Measurements from ENCODE around the gene IMPDH2.

The IMPDH2 gene

DNA sequence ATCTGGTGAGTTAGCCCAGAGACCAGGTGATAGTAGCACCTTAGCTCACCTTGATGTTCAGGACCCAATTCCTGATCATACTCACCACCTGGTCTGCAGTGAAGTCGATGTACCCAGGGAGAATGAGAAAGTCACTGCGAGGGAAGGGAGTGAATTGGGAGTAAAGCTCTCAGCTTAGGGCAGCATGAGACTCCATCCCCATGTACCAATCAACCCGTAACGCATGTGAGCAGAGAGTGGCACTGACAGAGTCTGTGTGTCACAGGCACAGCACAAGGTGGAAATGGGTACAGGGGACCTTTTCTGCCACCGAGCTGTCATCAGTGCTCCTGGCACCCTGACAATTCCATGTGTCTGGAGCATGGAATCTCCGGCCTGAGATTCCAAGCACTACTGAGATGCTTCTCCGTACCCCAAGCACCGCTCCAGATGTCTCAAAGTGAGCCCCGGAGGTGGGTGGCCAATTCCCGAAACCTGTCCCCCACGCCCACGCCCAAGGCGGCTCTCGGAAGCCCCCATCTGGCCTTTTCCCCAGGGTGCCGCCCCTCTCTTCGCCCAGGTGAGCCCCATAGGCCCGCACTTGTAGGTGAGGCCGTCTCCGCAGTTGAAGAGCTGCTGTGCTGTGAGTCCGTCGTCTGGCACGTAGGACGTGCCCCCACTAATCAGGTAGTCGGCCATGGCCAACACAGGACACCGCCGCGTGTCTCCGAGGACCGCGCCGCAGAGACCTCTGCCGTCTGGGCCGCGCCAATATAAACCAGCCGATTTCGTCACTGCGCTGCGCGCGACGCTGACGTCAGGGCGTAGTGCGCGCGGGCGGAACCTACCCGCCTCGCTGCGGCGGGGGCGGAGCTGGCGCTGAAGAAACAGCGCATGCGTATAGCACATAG is at the start of gene IMPDH2:
IMPDH2 (minus strand) TSS at position 726 of the 890 bp plus-strand sequence; CDS start at position 678, 48 bp downstream.
- DNase-seq = peak; percentile 96

DNA sequence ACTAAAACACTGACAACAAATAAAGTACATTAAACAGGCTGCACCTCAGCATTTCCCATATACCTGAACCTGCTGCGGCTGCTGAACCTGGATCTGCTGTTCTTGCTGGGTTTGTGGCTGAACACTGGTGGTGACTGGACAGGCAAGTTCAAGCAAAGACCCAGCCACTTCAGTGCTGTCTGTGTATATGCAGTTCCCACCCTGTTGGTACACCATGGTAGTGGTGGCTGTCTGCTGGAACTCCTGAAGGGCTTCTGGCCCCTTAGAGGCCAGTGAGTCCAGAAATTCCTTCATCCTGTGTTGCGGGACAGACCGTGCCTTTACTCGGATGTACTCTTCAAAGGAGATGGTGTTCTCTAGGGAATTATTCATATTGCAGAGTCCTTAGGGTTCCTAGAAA is 47.4 kb upstream of the IMPDH2 start:
- DNase-seq = no peak

DNA sequence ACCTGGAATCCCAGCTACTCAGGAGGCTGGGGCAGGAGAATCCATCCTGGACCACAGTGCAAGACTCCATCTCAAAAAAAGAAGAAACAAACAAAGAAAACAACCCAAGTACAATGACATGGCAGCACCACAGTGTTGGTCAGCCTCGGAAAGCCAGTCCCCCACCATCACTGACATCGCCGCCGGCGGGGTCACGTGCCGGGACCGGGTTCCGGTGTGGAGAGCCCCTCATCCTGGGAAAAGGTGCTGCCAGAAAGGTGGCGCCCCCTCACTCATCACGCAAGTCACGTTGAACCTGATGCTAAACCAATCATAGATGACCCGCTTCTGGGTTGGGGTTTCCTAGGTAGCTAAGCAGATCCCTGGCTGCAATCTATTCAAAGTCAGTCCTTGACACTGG is 46.9 kb upstream of the IMPDH2 start:
- DNase-seq = no peak

DNA sequence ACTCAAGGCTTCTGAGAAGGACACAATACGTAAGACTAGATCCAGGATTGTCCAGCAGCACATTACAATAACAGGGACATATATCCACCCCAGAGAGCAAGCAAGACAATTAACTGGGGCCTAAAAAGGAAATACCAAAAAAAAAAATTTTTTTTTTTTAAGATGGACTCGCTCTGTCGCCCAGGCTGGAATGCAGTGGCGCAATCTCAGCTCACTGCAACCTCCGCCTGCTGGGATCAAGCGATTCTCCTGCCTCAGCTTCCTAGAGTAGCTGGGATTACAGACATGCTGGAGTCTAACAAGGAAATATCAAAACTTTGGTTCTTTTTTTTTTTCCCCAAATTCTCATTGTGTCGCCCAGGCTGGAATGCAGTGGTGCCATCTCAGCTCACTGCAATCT is 28.8 kb upstream of the IMPDH2 start:
- no peak for DNase-seq

DNA sequence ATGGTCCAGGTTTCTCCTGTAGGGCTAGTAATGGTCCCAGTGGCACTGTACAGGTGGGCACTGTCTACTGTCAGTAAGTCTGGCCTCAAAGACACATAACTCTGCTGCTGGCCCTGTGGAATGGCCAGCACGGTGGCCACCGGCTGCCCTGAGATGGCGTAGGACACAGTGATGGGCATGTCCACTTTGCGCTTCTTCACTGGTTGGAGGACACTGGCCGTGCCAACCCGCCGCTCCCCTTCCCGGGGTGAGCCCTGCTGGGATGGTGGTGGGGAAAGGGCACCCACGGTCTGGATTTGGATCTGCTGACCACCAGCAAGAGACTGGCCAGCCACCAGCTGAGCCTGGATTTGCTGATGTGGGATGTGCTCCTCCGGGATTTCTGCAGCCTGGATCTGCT is 28.1 kb upstream of the IMPDH2 start:
- no peak for DNase-seq

DNA sequence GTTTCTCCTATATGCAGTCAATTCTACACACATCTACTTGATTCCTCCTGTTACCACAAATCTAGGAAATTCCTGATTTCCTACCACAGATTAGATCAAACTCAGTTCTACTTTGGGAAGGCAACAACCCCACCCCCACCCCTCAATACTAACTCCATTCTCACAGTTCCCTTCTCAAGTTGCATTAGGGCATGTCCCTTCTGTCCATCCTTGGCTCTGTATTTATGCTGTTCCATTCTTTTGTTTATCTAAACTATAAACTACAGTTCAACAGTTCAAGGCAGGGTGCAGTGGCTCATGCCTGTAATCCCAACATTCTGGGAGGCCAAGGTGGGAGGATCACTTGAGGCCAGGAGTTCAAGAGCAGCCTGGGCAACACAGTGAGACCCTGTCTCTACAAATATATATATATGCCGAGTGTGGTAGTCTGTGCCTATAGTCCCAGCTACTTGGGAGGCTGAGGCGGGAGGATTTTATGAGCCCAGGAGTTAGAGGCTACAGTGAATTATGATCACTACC is 25.2 kb upstream of the IMPDH2 start:
- DNase-seq = no peak

DNA sequence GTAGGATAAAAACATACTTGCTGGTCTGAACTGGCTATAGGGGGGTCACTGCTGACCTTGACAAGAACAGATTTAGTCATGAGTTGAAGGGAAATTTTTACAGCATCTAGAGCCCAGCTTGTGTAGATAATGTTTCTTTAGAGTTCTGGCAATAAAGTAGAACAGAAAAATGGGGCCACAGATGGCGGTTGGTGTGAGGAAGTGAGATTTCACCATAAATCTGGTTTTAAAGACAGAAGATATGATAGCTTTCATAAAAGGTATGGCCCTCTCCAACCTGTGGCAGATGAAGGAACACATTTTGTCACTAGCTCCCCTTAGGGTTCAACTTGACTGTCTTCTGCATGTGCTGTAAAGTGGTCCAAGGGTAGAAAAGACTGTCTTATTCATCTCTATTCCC is 24.3 kb upstream of the IMPDH2 start:
- no peak for DNase-seq

DNA sequence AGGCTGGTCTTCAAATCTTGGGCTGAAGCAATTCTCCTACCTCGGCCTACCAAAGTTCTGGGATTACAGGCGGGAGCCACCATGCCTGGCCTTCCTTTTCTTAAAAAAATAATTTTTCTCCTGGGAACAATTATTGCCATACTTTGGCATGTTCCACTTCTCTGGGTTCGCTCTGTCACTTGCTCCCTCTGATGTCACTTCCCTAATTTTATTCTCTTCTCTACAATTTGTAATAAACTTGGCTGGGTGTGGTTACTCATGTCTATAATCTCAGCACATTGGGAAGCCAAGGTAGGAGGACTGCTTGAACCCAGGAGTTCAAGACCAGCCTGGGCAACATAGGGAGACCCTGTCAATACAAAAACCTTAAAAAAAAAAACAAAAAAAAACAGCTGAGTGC is 6.1 kb upstream of the IMPDH2 start:
- DNase-seq = no peak

DNA sequence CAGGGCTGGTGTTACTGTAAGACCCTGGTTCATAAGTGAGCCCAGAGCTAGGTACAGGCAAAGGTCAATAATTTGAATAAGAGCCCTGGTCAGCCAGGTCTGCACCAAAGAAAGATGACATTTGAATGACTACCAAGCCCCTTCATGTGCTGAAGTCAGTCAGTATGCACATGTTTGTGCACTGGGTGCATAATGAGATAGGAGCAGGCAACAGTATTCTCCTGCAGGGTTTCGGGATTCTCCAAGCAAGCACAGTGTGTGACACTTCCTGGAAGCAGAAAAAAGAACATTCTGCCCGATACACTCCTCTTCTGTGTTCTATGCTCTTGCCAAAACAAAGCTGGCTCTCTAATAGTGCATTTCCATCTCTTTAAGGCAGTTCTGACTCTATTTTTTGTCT is 5.5 kb upstream of the IMPDH2 start:
- DNase-seq = no peak

DNA sequence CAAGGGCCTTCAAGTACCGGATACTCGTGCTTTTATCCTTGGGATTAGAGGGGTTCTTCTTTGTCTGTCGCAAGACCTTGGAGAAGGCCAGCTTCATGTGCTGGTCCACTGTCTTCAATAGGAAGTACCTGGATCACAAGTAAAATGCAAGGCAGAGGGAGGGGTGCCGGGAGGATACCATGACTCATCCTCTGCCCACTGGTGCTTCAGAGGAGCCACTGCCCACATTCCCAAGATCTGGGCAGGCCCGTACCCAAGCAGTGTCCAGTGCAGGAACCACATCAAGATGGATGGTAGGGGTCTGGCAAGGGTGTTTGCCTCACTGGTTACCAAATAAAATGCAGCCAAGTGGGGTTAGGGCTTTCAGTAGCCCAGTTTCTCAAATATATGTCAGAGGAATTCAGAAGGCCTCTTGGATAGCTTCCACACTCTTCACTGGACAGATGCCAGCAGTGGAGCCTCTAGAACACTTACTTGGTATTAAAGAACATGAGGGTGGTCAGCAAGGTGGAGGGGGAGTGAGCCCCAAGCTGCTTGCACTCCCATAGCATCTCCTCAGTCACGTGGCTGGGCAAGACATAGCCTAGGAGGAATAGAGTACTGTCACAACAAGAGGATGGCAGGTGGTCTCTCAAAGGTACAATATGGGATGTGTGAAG is 3.6 kb upstream of the IMPDH2 start:
- DNase-seq = no peak

DNA sequence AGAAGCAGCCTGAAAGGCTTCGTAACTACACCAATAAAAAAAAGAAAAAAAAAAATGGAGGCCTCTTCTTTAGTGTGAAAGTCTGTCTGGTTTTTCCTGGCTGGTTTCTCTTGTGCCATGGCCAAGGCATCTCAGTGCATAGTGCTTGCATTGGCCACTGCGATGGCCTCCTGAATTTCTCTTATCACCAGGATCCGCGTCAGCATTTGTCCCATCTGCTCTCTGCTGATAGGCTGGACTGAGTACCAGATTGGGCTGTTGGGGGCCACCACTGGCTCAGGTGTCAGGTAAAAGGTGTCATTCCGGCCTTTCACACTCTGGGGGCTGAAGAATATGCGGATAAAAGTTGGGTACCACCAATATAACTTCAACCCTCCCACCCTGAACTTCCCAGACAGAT is 1.1 kb upstream of the IMPDH2 start:
- DNase-seq = no peak

DNA sequence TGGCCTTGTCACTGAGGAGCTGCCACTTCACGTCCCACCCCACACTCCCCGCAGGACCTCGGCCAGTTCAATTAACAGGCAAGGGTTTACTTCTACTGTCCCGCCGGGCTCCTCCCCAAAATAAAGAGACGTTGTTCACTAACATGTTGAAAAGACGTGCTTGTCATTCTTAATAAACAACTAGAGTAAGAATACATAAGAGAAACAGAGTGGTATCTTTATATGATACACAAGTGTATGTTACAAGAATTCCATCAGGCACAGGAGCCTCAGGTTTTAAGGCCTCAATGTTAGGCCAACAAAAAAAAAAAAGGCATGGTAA is 326 bp upstream of the IMPDH2 start:
- no peak for DNase-seq

DNA sequence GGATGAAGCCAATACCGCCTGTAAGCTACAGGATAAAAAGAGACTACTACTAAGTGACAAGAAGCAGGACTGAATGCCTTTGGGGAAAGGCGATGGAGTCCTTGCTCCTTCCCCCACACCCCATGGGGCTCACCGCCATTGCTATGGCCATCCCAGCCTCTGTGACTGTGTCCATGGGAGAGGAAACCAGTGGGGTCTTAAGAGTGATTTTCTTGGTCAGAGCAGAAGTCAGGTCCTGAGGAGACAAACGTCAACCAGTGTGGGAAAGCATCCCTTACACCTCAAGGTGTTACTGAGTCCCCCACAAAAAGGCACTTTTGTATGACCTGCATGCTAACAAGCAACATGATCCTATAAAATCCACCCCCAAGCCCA is 913 bp downstream of the IMPDH2 start:
- DNase-seq = peak; percentile 26

DNA sequence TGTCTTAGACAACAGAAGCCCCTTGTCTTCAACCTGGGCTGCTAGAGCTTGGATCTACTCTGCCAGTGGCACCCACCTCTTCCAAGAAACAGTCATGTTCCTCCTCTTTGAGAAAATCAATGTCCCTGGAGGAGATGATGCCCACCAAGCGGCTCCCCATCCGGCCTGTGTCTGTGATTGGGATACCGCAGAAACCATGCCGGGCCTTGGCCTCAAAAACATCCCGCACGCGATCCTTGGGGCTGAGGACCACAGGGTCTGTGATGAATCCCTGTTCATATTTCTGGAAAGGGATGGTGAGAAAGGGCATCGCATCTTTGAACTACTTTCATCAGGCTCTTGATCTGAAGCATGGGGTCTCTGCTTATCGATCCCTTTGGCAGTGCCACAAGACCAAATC is 1.6 kb downstream of the IMPDH2 start:
- no peak for DNase-seq

DNA sequence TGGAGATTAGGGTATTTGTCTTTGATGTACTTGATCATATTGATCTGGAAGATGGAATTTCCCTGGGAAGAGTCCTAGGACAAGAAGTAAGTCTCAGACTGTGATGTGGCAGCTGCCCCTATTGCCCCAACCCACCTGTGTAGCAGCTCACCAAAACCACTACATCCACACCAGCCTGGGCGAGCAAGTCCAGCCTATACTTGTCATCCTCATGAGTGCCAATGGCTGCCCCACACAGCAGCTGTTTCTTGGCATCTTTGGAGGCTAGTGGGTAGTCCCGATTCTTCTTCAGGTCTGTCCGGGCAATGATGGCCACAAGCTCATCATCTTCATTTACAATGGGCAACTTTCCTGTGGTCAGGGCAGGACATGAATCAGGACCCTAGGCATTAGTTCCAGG is 2.7 kb downstream of the IMPDH2 start:
- no peak for DNase-seq

DNA sequence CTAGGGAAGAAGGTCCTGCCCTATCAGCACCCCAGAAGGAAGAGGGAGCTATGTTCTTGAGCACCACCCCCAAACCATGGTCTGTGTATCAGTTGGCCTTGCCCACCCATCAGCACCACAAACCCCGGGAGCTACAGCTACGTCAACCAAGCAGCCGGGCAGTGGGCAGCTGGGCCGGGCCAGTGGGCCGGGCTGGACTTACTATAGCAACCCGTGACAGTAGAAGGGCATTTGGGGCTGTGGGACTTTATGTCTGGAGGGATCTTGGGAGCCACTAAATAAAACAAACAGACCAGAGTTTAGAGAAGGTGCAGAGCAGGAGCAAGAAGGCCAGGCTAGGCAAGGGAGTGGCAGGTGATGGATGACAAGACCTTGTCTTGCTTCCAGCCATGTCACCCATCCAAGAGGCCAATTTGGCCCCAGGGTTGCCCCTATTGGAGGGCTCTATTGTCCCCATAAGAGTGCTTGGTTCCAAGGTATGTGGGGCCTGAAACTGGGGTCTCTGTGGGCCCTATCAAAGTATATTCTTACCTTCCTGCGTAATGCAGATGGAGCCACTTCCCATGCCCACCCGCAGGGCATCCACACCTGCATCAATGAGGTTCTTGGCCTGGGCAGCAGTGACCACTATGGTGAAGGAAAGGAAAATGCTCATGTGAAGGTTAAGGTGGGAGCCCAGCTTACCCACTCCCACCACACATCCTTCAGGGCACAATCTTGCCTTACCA is 3.2 kb downstream of the IMPDH2 start:
- DNase-seq = no peak

DNA sequence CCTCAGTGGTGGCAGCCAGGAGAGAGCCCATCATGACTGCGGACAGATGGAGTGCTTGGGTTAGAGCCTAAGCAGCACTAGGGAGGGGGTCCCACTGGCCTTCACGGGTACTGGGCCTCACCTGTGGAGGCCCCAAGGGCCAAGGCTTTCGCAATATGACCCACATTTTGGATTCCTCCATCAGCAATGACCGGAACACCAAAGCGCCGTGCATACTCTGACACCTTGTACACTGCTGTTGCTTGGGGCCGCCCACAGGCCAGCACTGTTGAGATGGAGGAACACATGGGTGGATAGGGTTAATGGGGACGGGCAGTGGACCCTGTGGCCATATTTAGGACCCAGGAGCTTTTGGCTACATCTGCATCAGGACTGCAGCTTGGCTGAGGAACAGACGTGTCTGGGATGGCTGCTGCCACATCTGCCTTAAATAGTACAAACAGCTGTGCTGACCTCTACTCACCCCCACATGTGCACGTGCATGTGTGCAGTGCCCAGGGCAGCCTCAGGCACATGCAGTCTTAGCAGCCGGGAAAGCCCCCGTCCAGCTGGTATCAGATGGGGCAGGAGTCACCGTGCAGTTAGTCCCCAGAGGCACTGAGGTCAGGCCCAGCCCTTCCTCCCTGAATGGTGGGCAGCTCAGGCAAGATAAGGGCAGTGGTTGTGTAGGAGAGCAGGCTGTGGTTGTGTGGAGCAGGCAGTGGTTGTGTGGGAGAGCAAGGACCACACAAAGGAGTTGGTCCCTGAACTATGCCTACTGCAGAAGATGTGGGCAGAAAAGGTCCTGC is 4.0 kb downstream of the IMPDH2 start:
- no peak for DNase-seq

DNA sequence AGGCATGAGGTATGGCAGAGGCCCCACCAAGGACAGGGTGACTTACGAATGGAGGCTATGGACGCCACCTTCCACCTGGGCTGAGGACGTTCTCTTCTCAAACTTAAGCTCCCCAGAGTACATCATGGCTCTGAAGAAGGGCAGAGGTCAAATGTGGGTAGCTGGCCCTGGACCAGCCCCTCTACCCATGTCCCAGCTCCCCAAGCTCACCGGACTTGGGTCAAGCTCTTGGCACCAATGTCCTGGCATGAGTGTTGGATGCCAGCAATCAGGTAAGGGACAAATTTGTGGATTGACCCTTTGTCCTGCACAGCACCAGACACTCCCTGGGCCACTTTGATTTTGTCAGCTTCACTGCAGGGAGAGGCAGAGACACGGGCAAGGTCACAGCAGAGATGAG is 4.7 kb downstream of the IMPDH2 start:
- DNase-seq = no peak

DNA sequence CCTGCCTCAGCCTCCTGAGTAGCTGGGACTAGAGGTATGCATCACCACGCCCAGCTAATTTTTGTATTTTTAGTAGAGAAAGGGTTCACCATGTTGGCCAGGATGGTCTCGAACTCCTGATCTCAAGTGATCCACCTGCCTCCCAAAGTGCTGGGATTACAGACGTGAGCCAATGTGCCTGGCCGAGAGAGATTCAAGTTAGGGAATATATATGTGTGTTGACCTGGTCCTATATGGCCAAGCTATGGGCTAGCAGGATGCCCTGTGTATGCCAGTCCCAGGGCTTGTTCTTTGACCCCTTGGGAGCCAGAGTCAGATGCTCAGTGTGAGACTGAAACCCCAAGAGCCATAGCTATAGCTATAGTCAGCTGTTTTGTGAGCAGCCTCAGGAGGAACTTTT is 5.4 kb downstream of the IMPDH2 start:
- no peak for DNase-seq

DNA sequence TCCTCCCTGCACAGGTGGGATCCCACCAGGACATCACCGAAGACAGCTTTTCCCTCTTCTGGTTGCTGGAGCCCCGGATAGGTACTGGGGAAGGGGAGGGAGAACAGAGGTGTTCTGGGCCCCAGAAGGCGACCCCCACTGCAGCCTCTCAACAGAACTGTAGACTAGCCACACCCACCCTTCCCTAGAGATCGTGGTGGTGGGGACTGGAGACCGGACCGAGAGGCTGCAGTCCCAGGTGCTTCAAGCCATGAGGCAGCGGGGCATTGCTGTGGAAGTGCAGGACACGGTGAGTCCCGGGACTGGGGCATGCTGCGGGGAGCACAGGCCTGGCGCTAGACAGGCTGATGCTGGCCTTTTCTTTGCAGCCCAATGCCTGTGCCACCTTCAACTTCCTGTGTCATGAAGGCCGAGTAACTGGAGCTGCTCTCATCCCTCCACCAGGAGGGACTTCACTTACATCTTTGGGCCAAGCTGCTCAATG is 6.5 kb downstream of the IMPDH2 start:
- no peak for DNase-seq

DNA sequence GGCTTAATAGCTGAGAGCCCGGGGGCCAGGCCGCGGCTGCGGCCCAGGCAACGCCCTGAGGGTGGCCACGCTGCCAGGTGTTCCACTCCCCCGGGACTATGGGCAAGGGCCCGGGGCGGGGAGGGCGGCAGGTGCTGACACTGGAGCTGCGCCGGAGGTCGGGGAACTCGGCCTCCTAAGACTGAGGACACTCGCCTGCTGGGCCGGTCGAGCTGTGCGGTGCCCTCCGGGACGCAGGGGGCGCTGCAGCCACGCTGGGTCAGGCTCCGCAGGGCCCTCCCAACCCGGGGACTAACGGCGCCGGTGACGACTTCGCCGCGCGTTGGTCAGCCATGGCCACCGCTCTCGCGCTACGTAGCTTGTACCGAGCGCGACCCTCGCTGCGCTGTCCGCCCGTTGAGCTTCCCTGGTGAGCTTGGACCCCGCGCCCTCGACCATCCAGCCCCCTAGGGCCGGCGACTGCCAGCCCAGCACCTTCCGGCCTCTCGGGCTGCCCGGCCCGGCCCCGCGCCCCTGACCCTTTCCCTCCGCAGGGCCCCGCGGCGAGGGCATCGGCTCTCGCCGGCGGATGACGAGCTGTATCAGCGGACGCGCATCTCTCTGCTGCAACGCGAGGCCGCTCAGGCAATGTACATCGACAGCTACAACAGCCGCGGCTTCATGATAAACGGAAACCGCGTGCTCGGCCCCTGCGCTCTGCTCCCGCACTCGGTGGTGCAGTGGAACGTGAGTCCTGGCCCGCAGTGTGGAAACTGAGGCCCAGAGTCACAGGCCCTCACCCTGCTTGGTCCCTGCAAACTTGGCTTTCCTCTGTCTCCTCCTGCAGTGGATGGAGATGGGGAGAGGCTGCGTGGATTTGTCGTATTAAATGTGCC is 7.1 kb downstream of the IMPDH2 start, which contains the start of gene NDUFAF3:
NDUFAF3 (plus strand) TSS at position 309 of the 875 bp plus-strand sequence; CDS start at position 333, 24 bp downstream.
- peak; percentile 95 for DNase-seq

All from stimulated activated CD8-positive, alpha-beta memory T cell treated with anti-CD3 and anti-CD28 coated beads, Interleukin-4, amount 100 ng/mL, for 48 hours (primary cell).